ENCODE results near the gene MGST2. TPM values are rescaled to one million over a fixed set of nuclear protein-coding genes. Genes with fewer than 3 reads are reported as not detected.

Gene MGST2
- polyA plus RNA-seq, 10 donors = 41.9 to 55.5 (median 48.9) TPM

GRCh38 chr4:139735381-139736273, 70.0 kb downstream of the MGST2 start:
- DNase-seq = peak in 2 of 3 donors; percentile 46 to 79

GRCh38 chr4:139736274-139736660, 70.6 kb downstream of the MGST2 start:
- peak in 1 of 3 donors; percentile 57 for DNase-seq

- peak in 1 of 3 donors; percentile 16 for DNase-seq
Observed at GRCh38 chr4:139736661-139737060, 71.0 kb downstream of the MGST2 start.

- no peak for DNase-seq
Observed at GRCh38 chr4:139738846-139739613, 73.4 kb downstream of the MGST2 start.

GRCh38 chr4:139740121-139740520, 74.5 kb downstream of the MGST2 start:
- no peak for DNase-seq

- DNase-seq = peak; percentile 86 to 93 (median 91)
Observed at GRCh38 chr4:139740531-139741041, 75.0 kb downstream of the MGST2 start.

- DNase-seq = no peak
Observed at GRCh38 chr4:139743027-139743426, 77.4 kb downstream of the MGST2 start.

GRCh38 chr4:139744232-139744631, 78.6 kb downstream of the MGST2 start:
- no peak for DNase-seq

- DNase-seq = no peak
Observed at GRCh38 chr4:139745111-139745639, 79.6 kb downstream of the MGST2 start.

GRCh38 chr4:139746431-139747171, 81.0 kb downstream of the MGST2 start:
- DNase-seq = no peak

GRCh38 chr4:139749338-139749737, 83.7 kb downstream of the MGST2 start:
- no peak for DNase-seq

GRCh38 chr4:139749835-139750498, 84.3 kb downstream of the MGST2 start:
- no peak for DNase-seq

GRCh38 chr4:139753686-139754085, 88.1 kb downstream of the MGST2 start:
- no peak for DNase-seq

Other genes starting within 250 kb of the MGST2 start
- 10 to 100 TPM in 6 of 10 donors, 1 to 10 TPM in 4; 8.9 to 11.9 (median 10.2) TPM for gene RAB33B, start 211.7 kb upstream of the MGST2 start, polyA plus RNA-seq (ENCODE audit: insufficient read length in 10 of 10)
- gene SETD7, start 109.6 kb upstream of the MGST2 start, polyA plus RNA-seq (ENCODE audit: insufficient read length in 10 of 10) = 100 to 1,000 TPM in 3 of 10 donors, 10 to 100 TPM in 7; 63.5 to 123 (median 82.2) TPM

Measured in muscle of back (tissue), 11 donors.